Activated naive CD8-positive, alpha-beta T cell treated with anti-CD3 and anti-CD28 coated beads for 36 hours (primary cell): ENCODE results near the gene OSMR. TPM values are rescaled to one million over a fixed set of nuclear protein-coding genes. Genes with fewer than 3 reads are reported as not detected.

Source experiments
- DNase-seq: peaks from one replicate; pipeline ENCODE4 v3.0.0; 2021
- H3K27ac Mint-ChIP-seq: one replicate; pipeline ENCODE4 v1.8.0; 2022; ENCODE audit warnings: mild to moderate bottlenecking, moderate library complexity, mixed read lengths
- H3K27me3 Mint-ChIP-seq: one replicate; pipeline ENCODE4 v1.8.0; 2022; ENCODE audit warnings: mild to moderate bottlenecking, mixed read lengths
- H3K36me3 Mint-ChIP-seq: one replicate; pipeline ENCODE4 v1.8.0; 2021; ENCODE audit warnings: mild to moderate bottlenecking, mixed read lengths
- H3K4me1 Mint-ChIP-seq: one replicate; pipeline ENCODE4 v1.8.0; 2021; ENCODE audit warnings: mixed read lengths
- H3K4me3 Mint-ChIP-seq: one replicate; pipeline ENCODE4 v1.8.0; 2022; ENCODE audit warnings: mild to moderate bottlenecking, moderate library complexity, mixed read lengths
- H3K9me3 Mint-ChIP-seq: one replicate; pipeline ENCODE4 v1.8.0; 2022; ENCODE audit warnings: mixed read lengths
- total RNA-seq, 2 experiments: library from RNA; stranded (reverse); gene quantifications; one replicate each; pipeline ENCODE4 v1.2.3, GENCODE V29; 2021

The OSMR gene
- total RNA-seq, 2 experiments from 2014 or later: not detected

- Mint-ChIP-seq H3K4me3 (no peak overlapping the region), H3K27me3 (peaks cover 60% of the 10 kb centered on the region), H3K9me3 (no peaks in the 10 kb centered on the region), H3K36me3 (no peaks in the 10 kb centered on the region), H3K27ac (no peak overlapping the region), H3K4me1 (no peaks in the 10 kb centered on the region)
- DNase-seq: no peak
Observed at GRCh38 chr5:38872826-38873225, 27.0 kb downstream of the OSMR start.

- peaks cover 63% of the 10 kb centered on the region for H3K27me3 Mint-ChIP-seq
- H3K9me3 Mint-ChIP-seq: no peaks in the 10 kb centered on the region
- no peaks in the 10 kb centered on the region for H3K36me3 Mint-ChIP-seq
- no peaks in the 10 kb centered on the region for H3K4me1 Mint-ChIP-seq
- no peak overlapping the region for H3K27ac Mint-ChIP-seq
- no peak for DNase-seq
- H3K4me3 Mint-ChIP-seq: no peak overlapping the region
Observed at GRCh38 chr5:38874948-38875456, 29.2 kb downstream of the OSMR start.

GRCh38 chr5:38878391-38879077 is 32.7 kb downstream of the OSMR start:
- H3K27me3 Mint-ChIP-seq: peaks cover 46% of the 10 kb centered on the region
- H3K4me3 Mint-ChIP-seq: no peak overlapping the region
- H3K4me1 Mint-ChIP-seq: no peaks in the 10 kb centered on the region
- no peaks in the 10 kb centered on the region for H3K36me3 Mint-ChIP-seq
- no peak overlapping the region for H3K27ac Mint-ChIP-seq
- no peak for DNase-seq
- H3K9me3 Mint-ChIP-seq: no peaks in the 10 kb centered on the region

GRCh38 chr5:38879078-38879460 is 33.3 kb downstream of the OSMR start:
- no peak for DNase-seq
- H3K4me1 Mint-ChIP-seq: no peaks in the 10 kb centered on the region
- no peaks in the 10 kb centered on the region for H3K36me3 Mint-ChIP-seq
- H3K4me3 Mint-ChIP-seq: no peak overlapping the region
- peaks cover 42% of the 10 kb centered on the region for H3K27me3 Mint-ChIP-seq
- H3K27ac Mint-ChIP-seq: no peak overlapping the region
- no peaks in the 10 kb centered on the region for H3K9me3 Mint-ChIP-seq

- Mint-ChIP-seq H3K4me3 (no peak overlapping the region), H3K9me3 (no peaks in the 10 kb centered on the region), H3K4me1 (no peaks in the 10 kb centered on the region), H3K27me3 (peaks cover 12% of the 10 kb centered on the region), H3K36me3 (no peaks in the 10 kb centered on the region), H3K27ac (no peak overlapping the region)
- no peak for DNase-seq
Observed at GRCh38 chr5:38883842-38884241, 38.0 kb downstream of the OSMR start.

- Mint-ChIP-seq H3K4me3 (no peak overlapping the region), H3K4me1 (no peaks in the 10 kb centered on the region), H3K9me3 (no peaks in the 10 kb centered on the region), H3K27ac (no peak overlapping the region), H3K27me3 (peaks cover 12% of the 10 kb centered on the region), H3K36me3 (no peaks in the 10 kb centered on the region)
- DNase-seq: no peak
Observed at GRCh38 chr5:38885208-38885607, 39.4 kb downstream of the OSMR start.

- H3K27me3 Mint-ChIP-seq: peaks cover 24% of the 10 kb centered on the region
- no peak for DNase-seq
- no peak overlapping the region for H3K27ac Mint-ChIP-seq
- H3K36me3 Mint-ChIP-seq: no peaks in the 10 kb centered on the region
- H3K4me1 Mint-ChIP-seq: no peaks in the 10 kb centered on the region
- no peak overlapping the region for H3K4me3 Mint-ChIP-seq
- no peaks in the 10 kb centered on the region for H3K9me3 Mint-ChIP-seq
Observed at GRCh38 chr5:38888041-38888440, 42.2 kb downstream of the OSMR start.

- DNase-seq: no peak
- Mint-ChIP-seq H3K9me3 (peaks cover 6% of the 10 kb centered on the region), H3K27ac (no peak overlapping the region), H3K4me3 (no peak overlapping the region), H3K27me3 (peaks cover 21% of the 10 kb centered on the region), H3K4me1 (no peaks in the 10 kb centered on the region), H3K36me3 (no peaks in the 10 kb centered on the region)
Observed at GRCh38 chr5:38889424-38889823, 43.6 kb downstream of the OSMR start.

- Mint-ChIP-seq H3K36me3 (no peaks in the 10 kb centered on the region), H3K27me3 (peaks cover 24% of the 10 kb centered on the region), H3K9me3 (peaks cover 19% of the 10 kb centered on the region), H3K4me1 (no peaks in the 10 kb centered on the region), H3K27ac (no peak overlapping the region), H3K4me3 (no peak overlapping the region)
- no peak for DNase-seq
Observed at GRCh38 chr5:38891563-38891962, 45.8 kb downstream of the OSMR start.

GRCh38 chr5:38892363-38892762 is 46.6 kb downstream of the OSMR start:
- DNase-seq: no peak
- Mint-ChIP-seq H3K9me3 (peaks cover 19% of the 10 kb centered on the region), H3K27ac (no peak overlapping the region), H3K27me3 (peaks cover 24% of the 10 kb centered on the region), H3K4me1 (no peaks in the 10 kb centered on the region), H3K36me3 (no peaks in the 10 kb centered on the region), H3K4me3 (no peak overlapping the region)

- Mint-ChIP-seq H3K27me3 (peaks cover 15% of the 10 kb centered on the region), H3K9me3 (peaks cover 19% of the 10 kb centered on the region), H3K36me3 (no peaks in the 10 kb centered on the region), H3K27ac (no peak overlapping the region), H3K4me1 (no peaks in the 10 kb centered on the region), H3K4me3 (no peak overlapping the region)
- no peak for DNase-seq
Observed at GRCh38 chr5:38896760-38897159, 50.9 kb downstream of the OSMR start.

- Mint-ChIP-seq H3K27me3 (peaks cover 15% of the 10 kb centered on the region), H3K9me3 (peaks cover 11% of the 10 kb centered on the region), H3K4me3 (no peak overlapping the region), H3K36me3 (no peaks in the 10 kb centered on the region), H3K4me1 (no peaks in the 10 kb centered on the region), H3K27ac (no peak overlapping the region)
- no peak for DNase-seq
Observed at GRCh38 chr5:38899936-38900335, 54.1 kb downstream of the OSMR start.

- Mint-ChIP-seq H3K4me1 (no peaks in the 10 kb centered on the region), H3K36me3 (no peaks in the 10 kb centered on the region), H3K27me3 (peaks cover 15% of the 10 kb centered on the region), H3K27ac (no peak overlapping the region), H3K9me3 (peaks cover 10% of the 10 kb centered on the region), H3K4me3 (no peak overlapping the region)
- no peak for DNase-seq
Observed at GRCh38 chr5:38905516-38905915, 59.7 kb downstream of the OSMR start.

GRCh38 chr5:38906503-38906902 is 60.7 kb downstream of the OSMR start:
- Mint-ChIP-seq H3K9me3 (peaks cover 10% of the 10 kb centered on the region), H3K4me1 (no peaks in the 10 kb centered on the region), H3K4me3 (no peak overlapping the region), H3K27ac (no peak overlapping the region), H3K27me3 (peaks cover 16% of the 10 kb centered on the region), H3K36me3 (no peaks in the 10 kb centered on the region)
- DNase-seq: no peak

- no peak overlapping the region for H3K27ac Mint-ChIP-seq
- DNase-seq: no peak
- no peaks in the 10 kb centered on the region for H3K36me3 Mint-ChIP-seq
- peaks cover 8% of the 10 kb centered on the region for H3K9me3 Mint-ChIP-seq
- peaks cover 25% of the 10 kb centered on the region for H3K27me3 Mint-ChIP-seq
- no peak overlapping the region for H3K4me3 Mint-ChIP-seq
- no peaks in the 10 kb centered on the region for H3K4me1 Mint-ChIP-seq
Observed at GRCh38 chr5:38911933-38912332, 66.1 kb downstream of the OSMR start.

GRCh38 chr5:38913714-38914113 is 67.9 kb downstream of the OSMR start:
- Mint-ChIP-seq H3K4me1 (no peaks in the 10 kb centered on the region), H3K36me3 (no peaks in the 10 kb centered on the region), H3K27me3 (peaks cover 22% of the 10 kb centered on the region), H3K4me3 (no peak overlapping the region), H3K27ac (no peak overlapping the region), H3K9me3 (peaks cover 7% of the 10 kb centered on the region)
- no peak for DNase-seq
